ENCODE measurements around the gene PRSS57. TPM values are rescaled to one million over a fixed set of nuclear protein-coding genes. Genes with fewer than 3 reads are reported as not detected.

The PRSS57 gene
- total and polyA plus RNA-seq, 2 of the 13 experiments (the other 11 are each of a cell fraction or from before 2014, with no cell fraction given), result 0.12 TPM; not detected in 1

DNA sequence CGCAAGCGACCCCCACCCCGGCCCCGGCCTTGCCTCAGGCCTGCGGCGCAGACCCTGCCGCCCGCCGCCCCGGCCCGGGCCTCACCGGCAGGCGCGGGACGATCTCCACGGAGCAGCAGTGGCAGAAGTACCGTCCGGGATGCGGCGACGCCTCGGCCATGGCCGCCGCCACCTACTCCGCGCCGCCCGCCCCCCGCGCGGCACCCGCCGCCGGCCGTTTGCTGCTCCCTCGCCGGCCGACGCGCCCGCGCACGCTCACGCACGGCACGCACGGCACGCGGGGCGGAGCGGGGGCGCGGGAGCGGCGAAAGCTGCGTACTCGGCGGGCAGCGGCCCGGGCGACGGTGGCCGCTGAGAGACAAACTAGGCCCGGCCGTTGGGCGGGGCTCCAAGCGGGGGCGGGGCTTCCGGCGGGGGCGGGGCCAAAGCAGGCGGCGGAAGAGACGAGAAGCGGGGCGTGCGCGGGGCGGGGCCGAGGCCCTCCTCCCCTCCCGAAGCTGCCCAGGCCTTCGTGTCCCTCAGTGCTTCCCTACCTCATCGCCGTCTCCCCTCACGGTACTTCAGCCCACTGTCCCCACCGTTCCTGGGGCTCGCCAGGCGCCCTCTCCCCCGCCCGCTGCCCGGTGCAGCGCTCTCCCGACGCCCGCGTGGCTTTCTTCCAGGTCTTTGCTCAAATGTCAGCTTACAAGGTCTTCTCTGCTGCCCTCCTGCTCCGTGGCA lies 32.1 kb downstream of the PRSS57 start, which contains the start of gene RNF126 (continued):
- TF ChIP-seq FOSL1 (CRISPR knock-in tag; IDR thresholded peaks at IDR 0.05; ENCODE audit: borderline replicate concordance) (no peak), CREM (IDR thresholded peaks at IDR 0.05) (no peak), CREM (CRISPR knock-in tag; IDR thresholded peaks at IDR 0.05) (no peak), ZNF362 (CRISPR knock-in tag; IDR thresholded peaks at IDR 0.05; ENCODE audit: borderline replicate concordance) (no peak; the same call in 1 of the 2 replicates), PCBP1 (IDR thresholded peaks at IDR 0.05; ENCODE audit: borderline replicate concordance, low read depth, low read length) (no peak), KDM4B (CRISPR knock-in tag; IDR thresholded peaks at IDR 0.05) (no peak), MED13 (CRISPR knock-in tag; IDR thresholded peaks at IDR 0.05) (no peak), SRSF9 (IDR thresholded peaks at IDR 0.05; ENCODE audit: borderline replicate concordance, insufficient read depth, low read depth, low read length, poor library complexity, severe bottlenecking) (no peak), ESRRA (CRISPR knock-in tag; IDR thresholded peaks at IDR 0.05; ENCODE audit: low read depth) (no peak), PHB2 (IDR thresholded peaks at IDR 0.05; ENCODE audit: partially characterized antibody) (no peak), KDM5B (CRISPR knock-in tag; IDR thresholded peaks at IDR 0.05; ENCODE audit: borderline replicate concordance) (no peak), SAP130 (CRISPR knock-in tag; IDR thresholded peaks at IDR 0.05; ENCODE audit: low read depth) (peak; percentile 84), TRAFD1 (CRISPR knock-in tag; IDR thresholded peaks at IDR 0.05; ENCODE audit: borderline replicate concordance) (no peak), ZNF142 (CRISPR knock-in tag; IDR thresholded peaks at IDR 0.05) (no peak), ZNF432 (CRISPR knock-in tag; IDR thresholded peaks at IDR 0.05; ENCODE audit: borderline replicate concordance) (no peak)
- TF ChIP-seq, protein P1, sequence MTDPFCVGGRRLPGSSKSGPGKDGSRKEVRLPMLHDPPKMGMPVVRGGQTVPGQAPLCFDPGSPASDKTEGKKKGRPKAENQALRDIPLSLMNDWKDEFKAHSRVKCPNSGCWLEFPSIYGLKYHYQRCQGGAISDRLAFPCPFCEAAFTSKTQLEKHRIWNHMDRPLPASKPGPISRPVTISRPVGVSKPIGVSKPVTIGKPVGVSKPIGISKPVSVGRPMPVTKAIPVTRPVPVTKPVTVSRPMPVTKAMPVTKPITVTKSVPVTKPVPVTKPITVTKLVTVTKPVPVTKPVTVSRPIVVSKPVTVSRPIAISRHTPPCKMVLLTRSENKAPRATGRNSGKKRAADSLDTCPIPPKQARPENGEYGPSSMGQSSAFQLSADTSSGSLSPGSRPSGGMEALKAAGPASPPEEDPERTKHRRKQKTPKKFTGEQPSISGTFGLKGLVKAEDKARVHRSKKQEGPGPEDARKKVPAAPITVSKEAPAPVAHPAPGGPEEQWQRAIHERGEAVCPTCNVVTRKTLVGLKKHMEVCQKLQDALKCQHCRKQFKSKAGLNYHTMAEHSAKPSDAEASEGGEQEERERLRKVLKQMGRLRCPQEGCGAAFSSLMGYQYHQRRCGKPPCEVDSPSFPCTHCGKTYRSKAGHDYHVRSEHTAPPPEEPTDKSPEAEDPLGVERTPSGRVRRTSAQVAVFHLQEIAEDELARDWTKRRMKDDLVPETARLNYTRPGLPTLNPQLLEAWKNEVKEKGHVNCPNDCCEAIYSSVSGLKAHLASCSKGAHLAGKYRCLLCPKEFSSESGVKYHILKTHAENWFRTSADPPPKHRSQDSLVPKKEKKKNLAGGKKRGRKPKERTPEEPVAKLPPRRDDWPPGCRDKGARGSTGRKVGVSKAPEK (CRISPR knock-in tag; IDR thresholded peaks at IDR 0.05; ENCODE audit: borderline replicate concordance), result no peak

All from HepG2 (cell line).